ENCODE measurements around the gene ADGRV1.
"Not testable (repeated sequence)": the region's sequence is repeated elsewhere in the genome, so short reads cannot be mapped to it uniquely, and the experiment has no call there.

Gene ADGRV1

DNA sequence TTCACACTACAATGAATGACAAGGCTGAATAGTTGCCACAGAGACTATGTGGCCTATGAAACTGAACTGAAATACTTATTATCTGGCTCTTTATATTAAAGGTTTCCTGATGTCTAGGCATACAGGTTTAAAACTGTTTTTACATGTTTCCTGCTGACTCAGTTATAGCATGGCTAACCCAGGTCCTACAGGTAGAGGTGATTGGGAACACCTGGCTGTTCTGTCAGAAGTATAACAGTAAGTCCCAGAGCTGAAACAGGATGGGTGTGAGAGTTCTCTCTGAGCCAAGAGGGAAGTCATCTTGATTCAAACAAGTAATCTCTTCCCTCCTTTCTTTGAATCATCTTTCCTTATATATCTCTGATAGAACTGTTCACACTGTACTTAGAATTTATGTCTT, 4.9 kb upstream of the ADGRV1 start:
- DNase-seq (ENCODE audit: low spot score) = no peak

DNA sequence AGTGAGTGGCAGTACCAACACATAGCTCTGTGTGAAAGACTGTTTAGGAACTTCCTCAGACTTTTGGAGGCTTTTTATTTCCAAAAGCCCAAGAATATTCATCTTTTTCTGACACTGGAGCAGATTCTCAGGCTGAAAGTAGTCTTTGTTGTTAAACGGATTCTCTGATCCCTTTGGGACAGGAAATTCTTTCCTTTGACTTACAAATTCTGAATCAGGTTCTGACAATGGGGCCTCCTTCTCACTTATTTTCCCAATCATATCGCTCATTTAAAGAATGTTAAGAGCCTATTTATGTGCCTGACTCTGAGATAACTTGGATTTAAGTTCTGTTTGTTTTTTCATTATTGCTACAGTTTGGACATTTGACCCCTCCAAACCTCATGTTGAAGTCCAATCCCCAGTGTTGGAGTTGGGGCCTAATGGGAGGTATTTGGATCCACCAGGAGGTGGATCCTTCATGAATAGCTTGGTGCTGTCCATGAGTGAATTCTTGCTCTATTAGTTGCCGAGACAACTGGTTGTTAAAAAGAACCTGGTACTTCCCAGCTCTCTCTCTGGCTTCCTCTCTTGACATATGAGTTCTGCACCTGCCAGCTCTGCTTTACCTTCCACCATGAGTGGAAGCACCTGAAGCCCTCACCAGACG, 4.1 kb upstream of the ADGRV1 start:
- no peak for DNase-seq (ENCODE audit: low spot score)

DNA sequence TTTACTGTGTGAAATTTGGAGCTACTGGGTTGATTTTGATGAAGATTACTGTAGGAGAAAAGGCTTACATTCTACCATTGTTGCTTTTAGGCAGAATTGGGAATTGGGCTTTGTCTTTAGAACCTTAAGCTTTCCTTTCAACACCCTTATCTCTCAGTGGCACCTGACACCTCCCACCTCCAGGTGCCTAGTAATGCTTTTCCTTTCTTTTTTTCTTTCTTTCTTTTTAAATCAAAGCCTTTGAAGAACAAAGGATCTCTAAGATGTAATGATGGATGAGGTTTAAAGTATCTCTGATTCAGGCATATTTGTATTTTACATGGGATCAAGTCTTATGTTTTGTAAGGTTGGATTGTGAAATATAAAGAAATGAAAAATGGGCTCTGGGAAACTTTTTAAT, 2.9 kb upstream of the ADGRV1 start:
- no peak for DNase-seq (ENCODE audit: low spot score)

DNA sequence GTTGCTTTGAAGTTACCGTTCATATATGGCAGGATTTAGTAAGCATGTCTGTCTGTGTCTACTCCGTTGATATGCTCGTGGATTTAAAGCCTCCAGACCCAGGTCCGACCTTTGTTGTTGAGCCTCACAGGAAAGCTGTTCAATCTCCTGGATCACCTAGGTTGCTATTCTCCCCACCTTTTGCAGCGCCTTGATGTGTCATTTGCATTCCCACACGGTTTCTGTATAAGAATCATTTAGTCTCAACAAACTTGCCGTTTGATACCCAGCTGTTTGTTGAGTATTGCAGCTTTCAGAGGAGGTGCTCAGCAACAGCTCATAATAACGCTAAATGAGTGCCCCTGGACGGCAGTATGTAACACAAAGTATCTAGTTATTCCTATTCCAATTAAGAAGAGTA, 1.2 kb upstream of the ADGRV1 start:
- no peak for DNase-seq (ENCODE audit: low spot score)

DNA sequence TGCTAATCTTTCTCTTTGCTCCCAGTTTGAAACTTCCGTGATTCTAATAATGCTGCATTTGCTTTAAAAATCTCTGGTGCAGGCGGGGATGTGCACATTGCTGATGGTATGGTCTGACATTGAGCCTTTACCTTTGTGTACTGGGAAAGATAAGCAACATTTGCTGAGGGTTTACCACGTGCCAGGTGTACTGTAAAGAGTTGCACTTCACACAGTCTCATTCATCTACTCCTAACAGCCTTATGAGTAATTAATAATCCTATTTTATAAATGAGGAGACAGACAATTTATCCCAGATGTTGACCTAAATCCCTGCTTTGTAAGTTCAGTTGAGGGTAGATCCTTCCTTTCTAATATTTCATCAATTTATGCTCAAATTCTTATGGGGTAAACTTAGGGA, 726 bp upstream of the ADGRV1 start:
- no peak for DNase-seq (ENCODE audit: low spot score)

DNA sequence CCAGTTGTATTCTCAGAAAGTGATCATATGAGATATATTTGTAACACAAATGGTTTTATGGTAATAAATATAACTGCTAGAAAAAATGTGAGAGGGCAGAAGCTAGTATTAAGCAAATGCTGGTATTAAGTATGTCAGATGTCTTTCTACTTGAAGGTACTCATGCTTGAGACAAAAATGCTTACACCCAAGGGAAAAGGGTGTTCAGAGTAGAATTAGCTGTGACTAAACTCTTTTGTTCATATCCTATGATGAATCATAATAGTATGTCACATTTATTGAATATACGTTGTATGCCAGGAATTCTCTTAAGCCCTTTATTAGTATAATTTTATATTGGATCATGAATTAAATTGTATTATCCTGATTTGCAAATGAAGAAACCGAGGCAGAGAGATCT, 2.2 kb downstream of the ADGRV1 start:
- no peak for DNase-seq (ENCODE audit: low spot score)

DNA sequence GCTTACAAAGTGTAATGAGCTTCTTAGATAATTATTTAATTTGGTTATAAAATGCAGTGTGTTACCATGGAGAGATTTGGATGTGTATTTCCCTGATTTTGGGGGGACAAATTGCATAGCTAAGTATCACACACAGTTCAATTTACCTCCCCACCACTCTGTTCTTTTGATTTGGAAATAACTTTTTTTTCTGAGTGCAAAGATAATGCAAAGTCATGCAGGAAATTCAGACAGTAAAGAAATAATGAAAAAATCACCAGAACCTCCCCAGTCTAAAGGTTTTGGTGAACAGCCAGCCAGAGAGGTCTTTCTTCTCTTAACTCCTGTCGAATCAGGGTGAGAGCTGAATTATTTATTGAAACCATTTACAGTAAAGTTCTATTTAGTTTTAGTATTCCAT, 3.2 kb downstream of the ADGRV1 start:
- DNase-seq (ENCODE audit: low spot score) = no peak

DNA sequence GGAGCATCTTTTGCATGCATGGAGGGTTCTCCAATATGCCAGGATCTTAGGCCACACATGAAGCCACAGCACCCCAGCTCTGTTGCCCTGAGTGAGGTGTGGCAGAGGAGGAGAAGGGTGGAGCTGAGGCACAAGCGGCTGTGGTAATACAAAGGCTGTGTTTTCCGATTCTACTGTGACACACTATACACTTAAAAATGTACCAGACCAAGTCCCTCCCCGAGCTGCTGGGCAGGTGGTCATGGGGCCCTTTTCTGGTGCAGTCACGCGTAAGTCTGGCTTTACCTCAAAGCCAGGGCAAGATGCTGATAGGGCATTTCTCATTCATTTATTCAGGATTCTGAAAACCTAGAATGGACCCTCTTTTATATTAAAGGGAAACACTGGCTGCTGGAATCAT, 3.7 kb downstream of the ADGRV1 start:
- no peak for DNase-seq (ENCODE audit: low spot score)

DNA sequence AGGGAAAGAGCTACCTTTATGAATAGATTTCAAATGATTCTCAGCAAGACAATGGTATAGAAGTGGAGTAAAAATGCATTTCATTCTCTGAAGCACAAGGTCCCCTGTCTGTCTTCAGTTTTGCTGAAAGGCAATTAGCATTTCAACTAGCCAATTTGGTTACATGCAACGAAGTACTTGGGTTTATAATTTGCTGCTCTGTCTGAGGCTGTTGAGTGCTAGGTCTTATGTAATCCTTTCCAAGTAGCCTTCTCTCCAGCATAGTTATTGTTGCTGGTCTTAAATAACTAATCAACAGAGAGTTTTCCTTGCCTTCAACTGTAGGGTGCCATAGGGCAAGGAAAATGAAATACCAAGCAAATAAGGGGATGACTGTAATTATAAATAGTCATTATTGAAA, 4.5 kb downstream of the ADGRV1 start:
- no peak for DNase-seq (ENCODE audit: low spot score)

DNA sequence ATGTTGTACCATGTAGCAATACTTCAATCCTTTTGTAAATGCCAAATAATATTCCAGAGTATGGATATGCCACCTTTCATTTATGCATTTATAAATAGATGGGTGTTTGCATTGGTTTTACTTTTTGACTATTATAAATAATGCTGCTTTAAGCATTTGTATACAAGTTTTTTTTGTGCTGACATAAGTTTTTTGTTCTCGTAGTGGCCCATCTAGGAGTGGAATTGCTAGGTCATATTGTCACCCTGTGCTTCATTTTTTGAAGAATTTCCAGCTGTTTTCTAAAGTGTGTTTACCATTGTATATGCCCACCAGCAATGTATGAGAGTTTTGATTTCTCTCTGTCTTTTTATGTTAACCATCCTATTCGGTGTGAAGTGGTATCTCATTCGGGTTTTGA, 6.9 kb downstream of the ADGRV1 start:
- DNase-seq (ENCODE audit: low spot score) = no peak

DNA sequence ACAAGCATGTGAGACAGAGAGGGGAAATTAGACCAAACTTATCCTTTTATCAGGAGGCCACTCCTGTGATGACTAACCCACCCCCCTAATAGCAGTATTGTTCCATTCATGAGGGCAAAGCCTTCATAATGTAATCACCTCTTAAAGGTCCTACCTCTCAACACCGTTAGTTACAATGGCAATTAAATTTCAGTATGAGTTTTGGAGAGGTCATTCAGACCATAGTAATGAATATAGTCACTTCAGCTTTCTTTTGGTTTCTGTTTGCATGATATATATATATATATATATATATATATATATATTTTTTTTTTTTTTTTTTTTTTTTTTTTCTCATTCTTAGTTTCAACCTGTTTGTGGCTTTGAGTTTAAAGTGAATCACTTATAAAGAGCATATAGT, 10.5 kb downstream of the ADGRV1 start:
- no peak for DNase-seq (ENCODE audit: low spot score)

DNA sequence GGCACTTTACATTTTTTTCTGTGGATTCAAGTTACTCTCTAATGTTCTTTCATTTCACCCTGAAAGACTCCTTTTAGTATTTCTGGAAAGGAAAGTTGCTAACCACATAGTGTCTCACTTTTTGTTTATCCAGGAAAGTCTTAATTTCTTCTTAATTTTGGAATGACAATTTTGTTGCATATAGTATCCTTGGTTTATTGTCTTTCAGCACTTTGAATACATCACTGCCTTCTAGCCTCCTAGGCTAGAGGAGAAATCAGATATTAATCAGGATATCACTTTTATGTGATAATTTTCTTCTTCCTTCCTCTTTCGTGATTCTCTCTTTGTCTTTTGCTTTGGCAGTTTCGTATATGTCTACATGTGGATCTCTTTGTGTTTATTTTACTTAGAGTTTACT, 11.4 kb downstream of the ADGRV1 start:
- no peak for DNase-seq (ENCODE audit: low spot score)

DNA sequence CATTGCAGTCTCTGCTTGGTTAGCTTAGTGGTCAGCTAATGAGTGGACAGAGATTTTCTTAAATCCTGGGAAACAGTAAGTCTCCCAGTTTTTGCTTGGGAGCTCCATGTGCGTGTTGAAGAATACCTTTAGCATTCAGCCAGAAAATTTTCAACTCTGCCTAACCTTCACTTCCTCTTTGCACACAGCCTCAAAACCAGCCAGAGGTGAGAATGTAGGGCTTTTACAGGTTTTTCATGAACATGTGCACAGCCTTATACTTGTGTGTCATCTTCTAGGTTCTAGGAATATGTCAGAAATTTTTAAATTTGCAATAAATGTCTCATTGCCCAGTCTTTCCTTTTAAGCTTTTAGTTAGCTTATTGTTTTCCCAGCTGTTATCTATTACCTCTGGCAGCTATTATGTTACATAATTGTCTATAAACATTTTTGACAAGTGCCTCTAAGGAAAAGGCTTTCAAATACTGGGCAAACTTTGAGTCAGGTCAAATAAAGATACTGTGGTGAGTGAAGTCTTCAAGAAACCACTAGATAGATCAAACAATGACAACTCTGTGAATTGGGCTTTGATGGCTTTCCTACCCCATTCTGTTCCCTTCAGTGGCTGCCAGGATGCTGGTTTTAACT, 12.7 kb downstream of the ADGRV1 start:
- DNase-seq (ENCODE audit: low spot score) = no peak

DNA sequence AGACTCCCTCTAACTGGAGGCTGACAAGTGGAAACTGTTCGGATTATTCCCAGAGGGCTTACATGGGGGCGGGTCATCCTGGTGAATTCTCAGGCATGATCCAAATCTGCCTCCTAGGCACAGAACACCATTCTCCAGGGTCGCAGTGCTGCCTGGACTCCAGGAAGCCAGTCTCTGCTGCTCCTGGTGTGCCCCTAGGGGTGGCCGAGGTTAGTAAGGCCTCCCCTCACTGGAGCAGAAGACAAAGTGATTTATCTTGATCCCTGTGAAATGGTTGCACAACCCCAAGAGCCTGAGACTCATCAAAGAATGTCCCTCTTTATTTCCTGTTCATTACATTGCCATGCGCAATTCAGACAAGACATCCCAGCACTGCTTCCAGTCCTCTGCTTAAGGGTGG, 17.1 kb downstream of the ADGRV1 start:
- DNase-seq (ENCODE audit: low spot score) = no peak

DNA sequence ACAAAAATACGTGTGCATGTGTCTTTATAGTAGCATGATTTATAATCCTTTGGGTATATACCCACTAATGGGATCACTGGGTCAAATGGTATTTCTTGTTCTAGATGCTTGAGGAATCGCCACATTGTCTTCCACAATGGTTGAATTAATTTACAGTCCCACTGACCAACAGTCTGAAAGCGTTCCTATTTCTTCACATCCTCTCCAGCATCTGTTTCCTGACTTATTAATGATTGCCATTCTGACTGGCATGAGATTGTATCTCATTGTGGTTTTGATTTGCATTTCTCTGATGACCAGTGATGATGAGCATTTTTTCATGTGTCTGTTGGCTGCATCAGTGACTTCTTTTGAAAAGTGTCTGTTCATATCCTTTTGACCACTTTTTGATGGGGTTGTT, 18.0 kb downstream of the ADGRV1 start:
- not testable (repeated sequence) for DNase-seq (ENCODE audit: low spot score)

DNA sequence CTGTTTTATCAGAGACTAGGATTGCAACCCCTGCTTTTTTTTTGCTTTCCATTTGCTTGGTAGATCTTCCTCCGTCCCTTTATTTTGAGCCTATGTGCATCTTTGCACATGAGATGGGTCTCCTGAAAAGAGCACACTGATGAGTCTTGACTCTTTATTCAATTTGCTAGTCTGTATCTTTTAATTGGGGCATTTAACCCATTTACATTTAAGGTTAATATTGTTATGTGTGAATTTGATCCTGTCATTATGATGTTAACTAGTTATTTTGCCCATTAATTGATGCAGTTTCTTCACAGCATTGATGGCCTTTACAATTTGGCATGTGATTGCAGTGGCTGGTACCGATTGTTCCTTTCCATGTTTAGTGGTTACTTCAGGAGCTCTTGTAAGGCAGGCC, 21.3 kb downstream of the ADGRV1 start:
- DNase-seq (ENCODE audit: low spot score) = not testable (repeated sequence)

DNA sequence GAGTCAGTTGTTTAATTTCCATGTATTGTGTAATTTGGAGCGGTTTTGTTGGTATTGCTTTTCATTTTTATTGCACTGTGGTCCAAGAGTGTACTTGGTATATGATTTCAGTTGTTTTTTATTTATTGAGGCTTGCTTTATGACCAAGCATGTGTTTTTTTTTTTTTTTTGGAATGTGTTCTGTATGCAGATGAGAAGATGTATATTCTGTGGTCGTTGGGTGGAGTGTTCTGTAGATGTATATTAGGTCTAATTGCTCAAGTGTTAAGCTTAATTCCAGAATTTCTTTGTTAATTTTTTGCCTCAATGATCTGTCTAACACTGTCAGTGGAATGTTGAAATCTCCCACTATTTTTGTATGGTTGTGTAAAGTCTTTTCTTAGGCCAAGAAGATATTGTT, 23.4 kb downstream of the ADGRV1 start:
- DNase-seq (ENCODE audit: low spot score) = no peak

DNA sequence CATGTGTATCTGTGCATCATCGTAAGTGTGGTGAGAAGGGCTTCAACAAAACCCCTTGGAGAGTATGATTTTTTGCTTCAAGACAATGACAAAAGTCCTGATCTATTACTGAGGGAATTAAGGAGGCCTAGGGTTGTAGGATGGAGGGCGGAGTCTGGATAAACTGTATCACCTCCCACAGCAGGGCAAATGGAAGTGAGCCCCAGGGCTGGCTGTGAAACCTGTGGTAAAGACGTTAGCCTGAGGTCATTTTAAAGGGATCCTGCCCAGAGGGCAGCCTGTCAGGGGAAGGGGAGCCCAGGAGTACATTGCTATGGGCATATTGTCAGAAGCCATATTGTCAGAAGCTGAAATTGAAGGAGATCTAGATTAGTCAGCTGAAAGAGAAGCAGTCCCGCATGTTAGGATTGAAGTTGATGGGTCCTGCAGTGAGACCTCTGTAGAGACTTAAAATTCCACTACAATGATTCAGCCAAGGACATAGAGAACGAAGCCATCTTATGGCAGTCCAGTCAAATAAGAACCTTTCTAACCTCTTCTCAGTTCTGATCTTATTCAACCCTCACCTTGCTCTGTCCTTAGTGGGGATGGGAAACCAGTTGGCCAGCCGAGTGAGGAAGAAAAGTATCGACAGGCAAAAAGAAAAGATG, 26.9 kb downstream of the ADGRV1 start:
- DNase-seq (ENCODE audit: low spot score) = no peak

DNA sequence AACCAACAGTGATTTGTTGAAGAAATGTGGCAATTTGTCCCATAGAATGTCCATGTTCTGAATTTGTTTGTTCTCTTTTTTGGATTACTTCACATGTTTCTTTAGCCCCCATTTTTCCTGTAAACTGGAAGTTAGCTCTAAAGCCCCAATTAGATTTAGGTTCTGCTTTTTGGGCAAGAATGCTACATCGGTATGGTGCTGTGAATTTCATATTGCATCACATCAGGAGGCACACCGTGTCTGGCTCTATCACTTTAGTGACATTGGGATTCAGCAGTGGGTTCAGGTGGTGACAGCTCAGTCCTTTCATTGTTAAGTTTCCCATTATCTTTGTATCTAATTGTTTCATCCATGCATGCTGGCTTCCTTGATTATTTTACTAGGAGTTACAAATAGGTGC, 27.9 kb downstream of the ADGRV1 start:
- DNase-seq (ENCODE audit: low spot score) = no peak

DNA sequence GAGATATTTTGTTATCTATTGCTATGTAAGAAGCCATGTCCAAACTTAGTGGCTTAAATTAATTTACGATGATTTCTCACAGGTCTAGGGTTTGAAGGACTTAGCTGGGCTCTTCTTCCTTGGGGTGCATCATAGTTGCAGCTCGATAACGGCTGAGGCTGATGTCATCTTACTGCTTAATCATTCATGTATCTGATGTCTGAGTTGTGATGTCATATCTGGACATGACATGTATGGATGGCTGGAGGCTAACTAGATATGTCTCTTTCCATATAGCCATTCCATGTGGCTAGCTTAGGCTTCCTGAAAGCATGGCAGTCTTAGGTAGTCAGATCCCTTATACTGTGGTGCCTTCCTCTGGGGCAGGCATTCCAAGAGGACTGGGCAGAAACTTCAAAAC, 31.6 kb downstream of the ADGRV1 start:
- DNase-seq (ENCODE audit: low spot score) = no peak

DNA sequence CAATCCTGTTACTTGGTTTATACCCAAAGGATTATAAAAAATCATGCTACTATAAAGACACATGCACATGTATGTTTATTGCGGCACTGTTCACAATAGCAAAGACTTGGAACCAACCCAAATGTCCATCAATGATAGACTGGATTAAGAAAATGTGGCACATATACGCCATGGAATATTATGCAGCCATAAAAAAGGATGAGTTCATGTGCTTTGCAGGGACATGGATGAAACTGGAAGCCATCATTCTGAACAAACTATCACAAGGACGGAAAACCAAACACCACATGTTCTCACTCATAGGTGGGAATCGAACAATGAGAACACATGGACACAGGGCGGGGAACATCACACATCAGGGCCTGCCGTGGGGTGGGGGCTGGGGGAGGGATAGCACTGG, 34.5 kb downstream of the ADGRV1 start:
- DNase-seq (ENCODE audit: low spot score) = not testable (repeated sequence)

DNA sequence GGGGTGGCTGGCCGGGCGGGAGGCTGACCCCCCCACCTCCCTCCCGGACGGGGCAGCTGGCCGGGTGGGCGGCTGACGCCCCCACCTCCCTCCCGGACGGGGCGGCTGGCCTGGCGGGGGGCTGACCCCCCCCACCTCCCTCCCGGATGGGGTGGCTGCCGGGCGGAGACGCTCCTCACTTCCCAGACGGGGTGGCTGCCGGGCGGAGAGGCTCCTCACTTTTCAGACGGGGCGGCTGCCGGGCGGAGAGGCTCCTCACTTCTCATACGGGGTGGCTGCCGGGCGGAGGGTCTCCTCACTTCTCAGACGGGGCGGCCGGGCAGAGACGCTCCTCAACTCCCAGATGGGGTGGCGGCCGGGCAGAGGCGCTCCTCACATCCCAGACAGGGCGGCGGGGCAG, 37.2 kb downstream of the ADGRV1 start:
- DNase-seq (ENCODE audit: low spot score) = not testable (repeated sequence)

DNA sequence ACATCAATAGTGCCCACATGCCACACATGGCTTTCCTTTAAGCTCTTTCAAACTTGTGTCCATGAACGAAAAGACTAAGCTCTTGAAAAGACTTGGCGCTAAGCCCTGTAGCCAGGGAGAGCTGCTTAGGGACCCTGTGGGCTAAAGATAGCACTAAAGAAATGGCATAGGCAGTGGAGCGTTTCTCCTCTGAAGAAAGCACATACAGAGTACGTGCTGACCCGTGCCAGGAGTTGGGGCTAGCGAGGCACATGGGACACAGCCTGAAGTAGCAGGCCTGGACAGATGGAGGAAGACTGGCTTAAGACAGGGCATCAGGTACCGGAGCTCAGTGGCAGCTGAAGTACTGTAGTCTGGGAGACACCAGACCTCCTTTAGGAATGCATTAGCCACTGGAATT, 39.7 kb downstream of the ADGRV1 start:
- DNase-seq (ENCODE audit: low spot score) = no peak

DNA sequence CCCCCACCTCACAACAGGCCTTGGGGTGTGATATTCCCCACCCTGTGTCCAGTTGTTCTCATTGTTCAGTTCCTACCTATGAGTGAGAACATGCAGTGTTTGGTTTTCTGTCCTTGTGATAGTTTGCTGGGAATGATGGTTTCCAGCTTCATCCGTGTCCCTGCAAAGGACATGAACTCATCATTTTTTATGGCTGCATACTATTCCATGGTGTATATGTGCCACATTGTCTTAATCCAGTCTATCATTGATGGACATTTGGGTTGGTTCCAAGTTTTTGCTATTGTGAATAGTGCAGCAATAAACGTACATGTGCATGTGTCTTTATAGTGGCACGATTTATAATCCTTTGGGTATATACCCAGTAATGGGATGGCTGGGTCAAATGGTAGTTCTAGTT, 41.7 kb downstream of the ADGRV1 start:
- not testable (repeated sequence) for DNase-seq (ENCODE audit: low spot score)

Measured in CD4-positive, alpha-beta T cell treated with Interleukin-15 for 4 hours (primary cell).